NCI-H524 (cell line): ENCODE results near the gene DHRS9.
"Not testable (repeated sequence)": the region's sequence is repeated elsewhere in the genome, so short reads cannot be mapped to it uniquely, and the experiment has no call there.

Experiments used
- DNase-seq, 2 experiments: peaks; one replicate each; lab custom pipeline; 2025; lab: John Stamatoyannopoulos, UW

The DHRS9 gene

GRCh38 chr2:169095621-169096105 is 26.3 kb downstream of the DHRS9 start:
- DNase-seq = no peak

DNA sequence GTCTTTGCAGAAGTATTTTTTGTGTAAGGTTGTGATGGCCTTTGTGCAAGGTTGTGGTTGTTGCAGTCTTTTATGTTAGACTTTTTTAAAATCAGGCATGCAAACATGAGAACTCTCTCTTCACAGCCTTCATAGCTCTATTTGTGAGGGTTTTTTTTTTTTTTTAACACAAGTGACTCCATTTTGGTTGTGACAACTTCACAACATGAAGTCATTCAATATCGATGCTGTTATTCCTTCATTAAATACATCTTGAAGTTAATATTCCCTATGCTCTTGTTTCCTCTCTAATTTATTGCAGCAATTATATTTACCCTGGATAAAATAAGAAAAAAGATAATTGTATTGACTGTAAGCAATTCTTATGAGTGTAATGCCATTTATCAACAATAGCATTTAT is 35.5 kb downstream of the DHRS9 start:
- DNase-seq = no peak

DNA sequence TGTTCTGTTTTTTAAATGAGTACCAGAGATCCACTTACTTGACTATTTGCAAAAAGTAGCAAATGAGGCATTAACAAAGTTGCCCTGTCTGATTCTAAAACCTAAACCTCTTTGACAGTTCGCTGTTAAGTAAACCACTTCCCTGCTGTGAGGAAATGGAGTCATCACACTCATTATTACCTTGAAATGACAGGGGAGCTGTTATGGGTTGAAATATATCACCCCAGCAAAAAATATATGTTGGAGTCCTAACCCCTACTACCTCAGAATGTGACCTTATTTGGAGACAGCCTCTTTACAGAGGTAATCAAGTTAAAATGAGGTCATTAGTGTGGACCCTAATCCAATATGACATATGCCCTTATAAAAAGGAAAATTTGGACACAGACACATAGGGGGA is 36.1 kb downstream of the DHRS9 start:
- DNase-seq = no peak

DNA sequence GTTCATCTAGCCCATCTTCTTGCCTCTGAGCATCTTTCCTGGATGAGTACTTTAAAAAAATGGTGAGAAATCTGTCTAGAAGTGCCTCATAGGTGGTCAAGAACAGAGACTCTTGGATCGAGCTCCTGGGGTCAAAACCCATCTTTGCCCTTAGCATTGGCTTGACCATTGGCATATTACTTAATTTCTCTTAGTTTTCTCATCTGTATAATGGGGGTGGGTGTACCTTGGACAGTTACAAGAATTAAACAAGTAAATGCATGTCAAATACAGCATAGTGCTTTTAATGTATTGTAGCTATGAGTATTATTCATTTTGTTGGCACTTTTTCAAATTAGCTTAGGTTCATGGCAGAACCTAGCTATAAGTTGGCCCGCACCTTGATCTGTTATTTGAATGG is 36.8 kb downstream of the DHRS9 start:
- DNase-seq = no peak

GRCh38 chr2:169106563-169107545 is 37.5 kb downstream of the DHRS9 start:
- DNase-seq = no peak

GRCh38 chr2:169107645-169108044 is 38.3 kb downstream of the DHRS9 start:
- DNase-seq = no peak

DNA sequence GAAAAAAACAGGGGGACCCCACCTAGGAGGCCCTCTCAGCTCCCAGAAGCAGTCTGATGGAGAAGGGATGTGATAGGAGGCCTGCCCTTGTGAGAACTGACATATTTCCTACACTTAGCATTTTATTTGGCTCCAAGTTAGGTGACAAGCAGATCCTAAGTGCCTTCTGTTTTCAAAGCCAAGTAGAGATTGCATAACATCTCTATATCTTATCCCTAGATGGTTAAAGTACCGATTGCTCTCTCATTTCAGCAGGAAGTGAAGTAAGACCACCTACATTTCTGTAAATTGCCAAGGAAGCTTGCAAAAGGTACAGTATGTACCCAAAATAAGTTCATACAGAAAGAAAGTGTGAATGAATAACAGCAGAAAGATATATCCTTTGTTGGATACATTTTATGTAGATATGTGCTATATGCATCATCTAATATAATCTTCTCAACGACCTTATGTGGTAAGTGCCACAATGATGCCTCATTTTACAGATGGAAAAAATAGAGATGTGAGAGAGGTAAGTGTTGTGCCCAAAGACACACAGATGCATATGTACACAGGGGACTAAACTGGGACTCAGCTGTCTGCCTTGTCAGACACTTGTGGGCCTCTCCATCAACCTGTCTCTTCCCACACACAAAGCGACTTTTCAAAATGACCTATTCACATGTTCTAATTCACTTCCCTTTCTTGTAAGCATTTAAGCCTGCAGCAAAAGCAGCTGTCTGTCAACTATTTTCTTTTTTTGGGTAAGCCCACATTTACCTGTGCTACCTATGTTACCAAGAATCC is 38.9 kb downstream of the DHRS9 start:
- no peak for DNase-seq

GRCh38 chr2:169109502-169110409 is 40.4 kb downstream of the DHRS9 start:
- DNase-seq = peak; percentile 67 to 77

GRCh38 chr2:169110419-169110818 is 41.1 kb downstream of the DHRS9 start:
- no peak for DNase-seq

GRCh38 chr2:169110916-169111315 is 41.6 kb downstream of the DHRS9 start:
- no peak for DNase-seq

GRCh38 chr2:169112841-169113240 is 43.5 kb downstream of the DHRS9 start:
- DNase-seq = no peak

GRCh38 chr2:169114056-169114455 is 44.7 kb downstream of the DHRS9 start:
- no peak for DNase-seq

DNA sequence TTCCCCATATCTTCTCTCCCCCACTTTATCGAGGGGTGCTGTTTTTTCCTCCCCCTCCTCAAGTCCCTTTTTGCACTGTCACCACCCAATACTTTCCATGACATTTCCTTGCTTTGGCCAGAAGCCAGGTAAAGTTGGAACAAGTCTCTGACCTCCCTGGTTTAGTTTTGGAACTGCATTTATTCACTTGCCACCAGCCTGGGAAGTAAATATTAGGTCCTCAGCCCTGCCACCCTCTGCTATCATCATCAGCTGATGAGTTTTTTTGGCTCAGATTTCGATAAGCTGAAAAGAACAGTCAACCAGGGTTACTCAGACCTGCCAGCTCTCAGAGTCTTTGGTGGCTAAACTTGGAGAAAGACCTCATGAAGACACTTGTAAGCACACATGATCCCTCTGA is 47.0 kb downstream of the DHRS9 start:
- DNase-seq = no peak

- no peak for DNase-seq
Measured at GRCh38 chr2:169116993-169117392, 47.6 kb downstream of the DHRS9 start.

GRCh38 chr2:169118060-169118459 is 48.7 kb downstream of the DHRS9 start:
- DNase-seq = peak in 1 of 2 experiments; percentile 2

DNA sequence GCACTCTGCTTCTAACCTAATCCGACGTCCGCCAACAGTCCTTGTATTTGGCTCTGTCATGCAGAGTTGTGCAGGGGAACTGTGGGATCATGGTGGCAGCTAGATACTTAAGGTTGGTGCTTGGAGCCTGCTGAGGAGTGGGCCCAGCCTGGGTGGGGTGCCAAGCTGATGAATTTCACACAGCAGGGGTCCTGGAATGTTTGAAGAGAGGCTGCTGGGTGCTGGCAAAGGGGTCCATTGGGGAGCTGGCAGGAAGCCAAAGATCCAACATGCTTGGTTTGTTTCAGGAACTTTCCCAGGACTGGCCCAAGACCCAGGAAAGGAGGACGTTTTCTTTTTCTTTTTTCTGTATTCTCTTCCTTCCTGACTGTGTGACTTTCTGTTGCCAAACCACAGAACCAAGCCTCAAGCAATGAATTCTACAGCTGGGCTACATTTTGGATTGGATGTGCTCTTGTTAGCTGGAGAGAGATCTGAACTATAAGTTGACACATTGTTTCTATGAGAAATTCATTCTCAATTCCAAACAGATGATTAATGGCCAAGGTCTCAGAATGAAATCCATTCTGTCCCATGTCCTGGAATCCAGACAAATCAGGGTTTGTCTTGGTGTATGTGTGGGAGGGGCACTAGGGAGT is 49.9 kb downstream of the DHRS9 start:
- no peak for DNase-seq

DNA sequence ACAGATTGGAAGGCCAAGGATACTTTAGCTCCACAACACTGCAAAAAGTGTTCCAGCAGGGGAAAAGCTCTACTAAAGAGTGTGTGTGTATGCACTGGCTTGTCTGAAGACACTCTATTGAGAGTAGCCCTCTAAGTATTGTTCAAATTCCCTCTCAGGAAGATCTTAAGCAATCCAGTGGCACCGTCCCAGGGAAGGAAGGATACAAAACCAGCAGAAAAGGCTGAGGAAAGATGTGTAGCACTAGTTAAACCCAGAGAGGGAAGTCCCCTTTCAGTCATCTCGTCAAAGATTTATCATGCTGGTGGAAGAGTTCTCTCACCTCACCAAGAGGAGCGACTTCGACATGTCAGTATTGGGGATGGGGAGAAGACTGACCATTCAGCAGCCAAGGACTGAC is 50.5 kb downstream of the DHRS9 start:
- DNase-seq = no peak

DNA sequence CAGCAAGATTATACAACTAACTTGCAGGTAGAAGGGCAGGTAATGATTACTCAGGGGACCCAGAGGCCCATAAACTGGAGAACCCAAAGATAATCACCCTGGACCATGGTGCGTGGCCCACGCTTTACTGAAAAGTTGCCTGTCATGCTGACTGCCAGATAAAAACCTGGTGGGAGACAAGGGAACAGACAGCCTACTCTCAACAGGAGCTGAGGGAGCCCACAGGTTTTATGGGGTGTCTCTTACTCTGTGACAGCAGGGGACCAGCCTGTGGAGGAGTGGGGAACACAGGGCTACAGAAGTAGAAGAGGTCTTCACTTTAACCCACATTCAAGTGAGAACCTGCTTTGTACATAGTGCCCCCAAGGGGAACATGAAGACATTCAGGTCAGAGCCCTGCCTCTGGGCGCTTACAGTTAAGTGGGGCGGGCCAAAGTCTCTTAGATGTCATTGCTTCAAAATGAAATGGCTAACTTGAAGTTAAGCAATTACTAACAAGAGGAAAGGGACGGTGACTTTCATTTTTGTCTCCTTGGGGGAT is 60.4 kb downstream of the DHRS9 start:
- DNase-seq = no peak

GRCh38 chr2:169131587-169132512 is 62.5 kb downstream of the DHRS9 start:
- peak; percentile 24 to 69 for DNase-seq

DNA sequence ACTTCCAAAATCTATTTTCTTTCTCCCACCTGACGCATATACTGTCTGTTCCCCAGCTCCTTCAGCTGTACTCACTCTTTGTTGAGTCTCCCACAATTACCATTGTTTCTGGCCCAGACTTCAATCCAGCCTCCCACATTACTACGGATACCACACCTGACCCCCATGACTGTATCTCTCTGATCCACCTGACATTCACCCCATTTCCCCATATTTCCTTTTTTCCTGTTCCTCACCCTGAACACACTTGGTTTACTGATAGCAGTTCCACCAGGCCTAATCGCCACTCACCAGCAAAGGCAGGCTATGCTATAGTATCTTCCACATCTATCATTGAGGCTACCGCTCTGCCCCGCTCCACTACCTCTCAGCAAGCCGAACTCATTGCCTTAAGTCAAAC is 64.9 kb downstream of the DHRS9 start:
- DNase-seq = not testable (repeated sequence)
